ENCODE results near the gene VARS2.

The VARS2 gene

GRCh38 chr6:30972816-30973215 is 58.8 kb downstream of the VARS2 start:
- H3K27ac Mint-ChIP-seq, result no peak overlapping the region
- H3K4me3 Mint-ChIP-seq, result no peak overlapping the region
- H3K36me3 Mint-ChIP-seq, result no peaks in the 10 kb centered on the region
- H3K9me3 Mint-ChIP-seq (ENCODE audit: low read depth), result no peaks in the 10 kb centered on the region
- H3K27me3 Mint-ChIP-seq, result peaks cover 6% of the 10 kb centered on the region
- H3K4me1 Mint-ChIP-seq (ENCODE audit: low read depth), result no peaks in the 10 kb centered on the region

GRCh38 chr6:30974490-30975252 is 60.6 kb downstream of the VARS2 start:
- H3K4me3 Mint-ChIP-seq, result no peak overlapping the region
- H3K36me3 Mint-ChIP-seq, result no peaks in the 10 kb centered on the region
- H3K27ac Mint-ChIP-seq, result no peak overlapping the region
- H3K9me3 Mint-ChIP-seq (ENCODE audit: low read depth), result no peaks in the 10 kb centered on the region
- H3K4me1 Mint-ChIP-seq (ENCODE audit: low read depth), result no peaks in the 10 kb centered on the region
- peaks cover 3% of the 10 kb centered on the region for H3K27me3 Mint-ChIP-seq
